CD14-positive monocyte (primary cell): ENCODE results near the gene INSYN2B. TPM values are rescaled to one million over a fixed set of nuclear protein-coding genes. Genes with fewer than 3 reads are reported as not detected.

Experiments
- DNase-seq, 3 donors: peaks; one replicate each; pipeline ENCODE4 v3.0.0-alpha.2; 2011 to 2022
- H2AFZ ChIP-seq: 2 replicates; pipeline ENCODE4 v1.6.0; 2012; ENCODE audit warnings: mild to moderate bottlenecking, low read depth, low read length, inconsistent platforms; ENCODE audit not compliant: insufficient read depth, poor library complexity, severe bottlenecking
- H3K27ac ChIP-seq, 2 donors: 1 replicate in 1 of 2; 2 replicates in 1 of 2; pipeline ENCODE4 v1.5.1; 2012 to 2013; ENCODE audit warnings: low read length in 2 of 2, control low read depth in 1 of 2, inconsistent platforms in 1 of 2, low read depth in 1 of 2, mild to moderate bottlenecking in 1 of 2
- H3K27me3 ChIP-seq, 2 donors: one replicate each; pipeline versions ENCODE4 v1.6.0 to v1.6.1; 2011 to 2013; ENCODE audit warnings: low read length in 2 of 2; ENCODE audit not compliant: control insufficient read depth in 2 of 2, insufficient read depth in 2 of 2
- H3K36me3 ChIP-seq, 2 donors: replicated peaks in 1 of 2; 1 replicate in 1 of 2; 2 replicates in 1 of 2; pipeline versions ENCODE4 v1.5.1 to v1.6.1; 2012 to 2013; ENCODE audit warnings: low read length in 2 of 2, control low read depth in 1 of 2, inconsistent platforms in 1 of 2, mild to moderate bottlenecking in 1 of 2; ENCODE audit not compliant: insufficient read depth in 2 of 2, control insufficient read depth in 1 of 2
- H3K4me1 ChIP-seq, 2 donors: 1 replicate in 1 of 2; 2 replicates in 1 of 2; pipeline versions ENCODE4 v1.5.1 to v1.6.1; 2012 to 2013; ENCODE audit warnings: low read length in 2 of 2, control low read depth in 1 of 2, inconsistent platforms in 1 of 2, mild to moderate bottlenecking in 1 of 2, moderate library complexity in 1 of 2; ENCODE audit not compliant: insufficient read depth in 2 of 2, control insufficient read depth in 1 of 2
- H3K4me2 ChIP-seq: replicated peaks from 2 replicates; pipeline ENCODE3; 2012; ENCODE audit warnings: low read length, moderate library complexity, mild to moderate bottlenecking; ENCODE audit not compliant: poor library complexity, severe bottlenecking; ENCODE audit errors: extremely low read depth
- H3K4me3 ChIP-seq, 3 experiments: fragments of 200-600 bp in 1 of 3; sonication (generic) in 1 of 3; replicated peaks in 1 of 3; 1 replicate in 2 of 3; 2 replicates in 1 of 3; pipeline ENCODE4 v1.5.1; 2011 to 2013; ENCODE audit warnings: low read length in 3 of 3, mild to moderate bottlenecking in 3 of 3, control low read depth in 2 of 3, low read depth in 2 of 3, inconsistent platforms in 1 of 3, moderate library complexity in 1 of 3
- H3K79me2 ChIP-seq: 2 replicates; pipeline ENCODE4 v1.6.0; 2012; ENCODE audit warnings: mild to moderate bottlenecking, control low read depth, inconsistent platforms, low read length, moderate library complexity; ENCODE audit not compliant: insufficient read depth
- H3K9ac ChIP-seq: 2 replicates; pipeline ENCODE4 v1.6.0; 2017; ENCODE audit warnings: low read length, mild to moderate bottlenecking; ENCODE audit not compliant: insufficient read depth, poor library complexity, severe bottlenecking
- H3K9me3 ChIP-seq, 2 donors: replicated peaks in 1 of 2; 1 replicate in 1 of 2; 2 replicates in 1 of 2; pipeline versions ENCODE4 v1.5.1 to v1.6.1; 2012 to 2013; ENCODE audit warnings: low read length in 2 of 2, control low read depth in 1 of 2; ENCODE audit not compliant: control insufficient read depth in 1 of 2, insufficient read depth in 1 of 2
- H4K20me1 ChIP-seq: 2 replicates; pipeline ENCODE4 v1.6.0; 2012; ENCODE audit warnings: mild to moderate bottlenecking, low read length, control low read depth, moderate library complexity; ENCODE audit not compliant: insufficient read depth
- H3K27ac Mint-ChIP-seq, 7 donors: one replicate each; pipeline ENCODE4 v1.8.0; 2020; ENCODE audit warnings: mild to moderate bottlenecking in 7 of 7, mixed read lengths in 7 of 7, moderate library complexity in 6 of 7, inconsistent platforms in 2 of 7
- H3K27me3 Mint-ChIP-seq, 3 donors: one replicate each; pipeline ENCODE4 v1.8.0; 2021 to 2022; ENCODE audit warnings: low read depth in 3 of 3, mild to moderate bottlenecking in 3 of 3, mixed read lengths in 3 of 3, moderate library complexity in 3 of 3, inconsistent platforms in 1 of 3
- H3K36me3 Mint-ChIP-seq, 2 donors: one replicate each; pipeline ENCODE4 v1.8.0; 2020; ENCODE audit warnings: mixed read lengths in 2 of 2, inconsistent platforms in 1 of 2, mild to moderate bottlenecking in 1 of 2
- H3K4me1 Mint-ChIP-seq: one replicate; pipeline ENCODE4 v1.8.0; 2020; ENCODE audit warnings: mild to moderate bottlenecking, mixed read lengths
- H3K4me3 Mint-ChIP-seq, 2 donors: one replicate each; pipeline ENCODE4 v1.8.0; 2020; ENCODE audit warnings: mild to moderate bottlenecking in 2 of 2, mixed read lengths in 2 of 2, moderate library complexity in 1 of 2
- H3K9me3 Mint-ChIP-seq, 7 donors: one replicate each; pipeline ENCODE4 v1.8.0; 2020 to 2022; ENCODE audit warnings: mixed read lengths in 7 of 7, mild to moderate bottlenecking in 6 of 7, moderate library complexity in 6 of 7, inconsistent platforms in 2 of 7
- CTCF ChIP-seq: fragments of 200-600 bp; IDR thresholded peaks from one replicate; pipeline ENCODE4 v1.8.0; 2022; ENCODE audit warnings: antibody characterized with exemption, mild to moderate bottlenecking
- WGBS: methylation state at CpG from one replicate; pipeline ENCODE4 v1.1.5; 2013; ENCODE audit warnings: missing lambda C conversion rate; ENCODE audit not compliant: insufficient coverage; 5-methylcytosine and 5-hydroxymethylcytosine counted together
- intact Hi-C, 2 donors: fragments of 100-400 bp; cut with micrococcal nuclease; formaldehyde crosslinking; loops; one replicate each; pipeline versions ENCODE4 v1.15.0 to v1.15.1; 2023
- polyA plus RNA-seq, 3 donors: library from polyadenylated mRNA; depleted of rRNA in 1 of 3; unstranded in 2 of 3; stranded (reverse) in 1 of 3; fragments of 300-500 nt in 2 of 3; fragments of >200 nt in 1 of 3; fragmentation: Illumina TruSeq in 2 of 3; gene quantifications; 1 replicate in 2 of 3; 2 replicates in 1 of 3; pipeline ENCODE4 v1.2.3, GENCODE V29; 2012 to 2021

The INSYN2B gene
- polyA plus RNA-seq, 3 donors, result 0.17 TPM; not detected in 2

GRCh38 chr5:169862391-169862811 is 117.9 kb downstream of the INSYN2B start:
- Mint-ChIP-seq H3K27ac (no peak overlapping the region), H3K36me3 (peaks cover 47 to 71% of the 10 kb centered on the region in 2 donors)
- no peak for TF ChIP-seq CTCF

GRCh38 chr5:169861934-169862333 is 118.4 kb downstream of the INSYN2B start:
- no peak overlapping the region for H2AFZ ChIP-seq
- TF ChIP-seq CTCF, result no peak
- peaks cover 100% of the 10 kb centered on the region for H4K20me1 ChIP-seq
- no peak for DNase-seq
- Mint-ChIP-seq H3K4me3 (no peak overlapping the region), H3K27me3 (no peaks in the 10 kb centered on the region), H3K27ac (no peak overlapping the region), H3K4me1 (peaks cover 23% of the 10 kb centered on the region), H3K36me3 (peaks cover 48 to 71% of the 10 kb centered on the region in 2 donors), H3K9me3 (no peaks in the 10 kb centered on the region)
- intact Hi-C loops, result no loop called here
- WGBS, result no CpG with 5 or more reads among the region's 2 CpGs
- H3K9ac ChIP-seq, result no peak overlapping the region
- H3K4me3 ChIP-seq, result no peak overlapping the region
- peaks cover 15 to 74% of the 10 kb centered on the region in 2 donors for H3K36me3 ChIP-seq
- peaks cover 80% of the 10 kb centered on the region for H3K79me2 ChIP-seq
- H3K27ac ChIP-seq, result no peak overlapping the region
- H3K27me3 ChIP-seq, result no peaks in the 10 kb centered on the region
- H3K9me3 ChIP-seq, result no peaks in the 10 kb centered on the region
- H3K4me2 ChIP-seq, result no peak overlapping the region
- H3K4me1 ChIP-seq, result no peaks in the 10 kb centered on the region

More at GRCh38 chr5:169862391-169862811, 117.9 kb downstream of the INSYN2B start:
- Histone ChIP-seq H4K20me1 (peaks cover 100% of the 10 kb centered on the region), H3K9me3 (no peaks in the 10 kb centered on the region), H3K36me3 (peaks cover 18 to 74% of the 10 kb centered on the region in 2 donors), H2AFZ (no peak overlapping the region), H3K9ac (no peak overlapping the region), H3K4me2 (no peak overlapping the region), H3K79me2 (peaks cover 80% of the 10 kb centered on the region), H3K27ac (no peak overlapping the region), H3K27me3 (no peaks in the 10 kb centered on the region), H3K4me1 (no peaks in the 10 kb centered on the region), H3K4me3 (no peak overlapping the region)
- WGBS, result no CpG with 5 or more reads among the region's 4 CpGs
- peaks cover 23% of the 10 kb centered on the region for H3K4me1 Mint-ChIP-seq
- no peak for DNase-seq
- no peak overlapping the region for H3K4me3 Mint-ChIP-seq
- no peaks in the 10 kb centered on the region for H3K27me3 Mint-ChIP-seq
- intact Hi-C loops, result no loop called here
- no peaks in the 10 kb centered on the region for H3K9me3 Mint-ChIP-seq
